ENCODE measurements around the gene CYP3A5. TPM values are rescaled to one million over a fixed set of nuclear protein-coding genes. Genes with fewer than 3 reads are reported as not detected.

The CYP3A5 gene
- total and polyA plus RNA-seq, 2 of the 8 experiments (the other 6 are each of a cell fraction or from before 2014, with no cell fraction given) = 0.06 TPM; not detected in 1

DNA sequence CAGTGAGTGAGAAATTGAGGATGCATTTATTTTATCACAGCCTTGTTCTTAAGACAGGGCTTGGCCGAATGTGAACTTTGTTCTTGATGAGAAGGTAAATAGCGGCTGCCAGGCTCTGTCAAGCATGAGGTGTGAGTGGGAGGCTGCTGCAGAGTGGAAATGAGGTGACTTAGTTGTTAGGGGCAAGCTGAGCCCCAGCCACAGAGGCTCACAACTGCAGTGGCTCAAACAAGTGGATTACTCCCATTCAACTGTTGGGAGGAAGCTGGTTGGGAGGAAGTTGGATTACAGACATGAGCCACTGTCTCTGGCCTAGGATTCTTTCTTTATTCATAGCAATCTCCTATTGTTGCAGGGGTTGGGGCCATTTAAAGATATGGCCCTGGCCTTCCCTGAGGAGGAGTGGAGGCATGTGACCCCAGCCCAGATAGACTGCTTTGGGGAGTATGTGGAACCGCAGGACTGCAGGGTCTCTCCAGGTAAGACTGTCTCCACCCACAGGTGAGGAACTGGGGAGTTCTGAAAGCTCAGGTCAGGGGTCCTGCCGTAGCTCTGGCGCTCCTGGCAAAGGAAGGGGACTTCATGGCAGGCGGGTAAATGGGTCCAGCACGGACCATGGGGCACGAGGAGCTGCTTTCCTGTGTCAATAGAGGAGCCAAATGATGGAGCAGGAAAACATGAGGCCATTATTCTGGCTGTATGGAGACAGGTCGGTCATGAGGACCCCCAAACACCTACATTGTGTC lies 55.9 kb downstream of the CYP3A5 start:
- TF ChIP-seq SP4 (IDR thresholded peaks at IDR 0.05; ENCODE audit: low read length) (no peak), EGR1 (IDR thresholded peaks at IDR 0.05; ENCODE audit: borderline replicate concordance, low read depth, low read length) (no peak), SUZ12 (IDR thresholded peaks at IDR 0.05; ENCODE audit: low read length) (no peak), KDM4A (IDR thresholded peaks at IDR 0.05; ENCODE audit: low read depth, low read length, severe bottlenecking) (no peak), SIN3A (conservative IDR thresholded peaks at IDR 0.05 in 1 of 2, IDR thresholded peaks at IDR 0.05 in 1 of 2; ENCODE audit: low read depth in 1 of 2, low read length in 2 of 2) (no peak), TAF1 (IDR thresholded peaks at IDR 0.05; ENCODE audit: low read depth, low read length) (no peak)
- H3K4me3 ChIP-seq (ENCODE audit: extremely low read depth in 1 of 4, insufficient read depth in 2 of 4, low read depth in 3 of 4, low read length in 4 of 4) = no peak overlapping the region
- H2BK12ac ChIP-seq (ENCODE audit: low read depth, low read length) = no peak overlapping the region
- ChIA-PET CTCF (ENCODE audit: partially characterized antibody) (interaction anchor here (0.9 to 1.0 kb wide), 2 partner anchors 9 to 10 kb away, joined by 3 read pairs; no protein-coding TSS in a partner anchor), POLR2A (ENCODE audit: partially characterized antibody) (interaction anchor here (0.9 kb wide), 1 partner anchor 14 kb away, joined by 3 read pairs; no protein-coding TSS in a partner anchor)
- no peaks in the 10 kb centered on the region; the same call in 1 of the 2 replicates for H3K79me1 ChIP-seq (ENCODE audit: low read depth, low read length)
- H3K4me1 ChIP-seq (replicated peaks in 1 of 4; ENCODE audit: control insufficient read depth in 3 of 4, insufficient read depth in 4 of 4, low read length in 3 of 4) = peaks cover 2 to 8% (median 5%) of the 10 kb centered on the region in 4 experiments
- FAIRE-seq (no peak), DNase-seq (ENCODE audit: low read depth in 1 of 2, low spot score in 2 of 2) (no peak)
- no peak overlapping the region for H3K4ac ChIP-seq (replicated peaks; ENCODE audit: insufficient read length, low read depth, low read length)
- H3K27ac ChIP-seq (ENCODE audit: low read depth, low read length) = no peak overlapping the region
- WGBS, 2 experiments (ENCODE audit: extremely low coverage in 1 of 2, insufficient coverage in 1 of 2, insufficient read length in 1 of 2, insufficient replicate concordance in 2 of 2, low coverage in 1 of 2, low lambda C conversion rate in 2 of 2, missing lambda C conversion rate in 1 of 2) = 92% methylated on average over 9 of the region's 9 CpGs; no CpG with 5 or more reads in 1 of the 2 experiments
- H3K9me3 ChIP-seq (ENCODE audit: insufficient read depth in 2 of 2, low read depth in 1 of 2, low read length in 1 of 2) = no peaks in the 10 kb centered on the region
- H3K14ac ChIP-seq (ENCODE audit: insufficient read length) = no peak overlapping the region
- H3K4me2 ChIP-seq (ENCODE audit: insufficient read depth in 1 of 2, low read depth in 2 of 2, low read length in 2 of 2) = no peak overlapping the region
- H3K27me3 ChIP-seq (replicated peaks in 1 of 4; ENCODE audit: control insufficient read depth in 3 of 4, extremely low read depth in 1 of 4, insufficient read depth in 3 of 4, low read length in 3 of 4) = no peaks in the 10 kb centered on the region
- H3K23me2 ChIP-seq (ENCODE audit: low read depth, low read length) = no peaks in the 10 kb centered on the region
- H2BK20ac ChIP-seq (ENCODE audit: low read length) = no peak overlapping the region
- no peak overlapping the region for H2BK15ac ChIP-seq (ENCODE audit: low read length)
- no peak overlapping the region for H4K91ac ChIP-seq (replicated peaks; ENCODE audit: insufficient read length, low read length)
- H2BK120ac ChIP-seq (replicated peaks; ENCODE audit: low read depth, low read length) = no peak overlapping the region
- H3K23ac ChIP-seq (ENCODE audit: insufficient read length) = no peak overlapping the region
- no peak overlapping the region for H3K18ac ChIP-seq (ENCODE audit: extremely low read depth, low read length)
- peaks cover 0 to 5% of the 10 kb centered on the region in 2 experiments for H4K20me1 ChIP-seq (replicated peaks in 1 of 2; ENCODE audit: control insufficient read depth in 1 of 2, insufficient read depth in 2 of 2, low read length in 2 of 2)
- H3K36me3 ChIP-seq (ENCODE audit: control insufficient read depth in 2 of 4, insufficient read depth in 4 of 4, low read length in 3 of 4) = peaks cover 31 to 80% (median 68%) of the 10 kb centered on the region in 4 experiments
- no peak overlapping the region for H4K8ac ChIP-seq (ENCODE audit: extremely low read depth, insufficient read depth, low read length)
- H3K9ac ChIP-seq (replicated peaks in 1 of 4; ENCODE audit: extremely low read depth in 1 of 4, low read depth in 3 of 4, low read length in 3 of 4) = no peak overlapping the region
- no peaks in the 10 kb centered on the region for H3K79me2 ChIP-seq (ENCODE audit: control insufficient read depth in 1 of 2, insufficient read depth in 2 of 2, low read length in 2 of 2)
- no peak overlapping the region for H3K56ac ChIP-seq (replicated peaks; ENCODE audit: insufficient read length, low read depth, low read length)
- no peak overlapping the region for H4K5ac ChIP-seq (ENCODE audit: insufficient read length, low read depth, low read length)
- H2BK5ac ChIP-seq (ENCODE audit: low read depth, low read length) = no peak overlapping the region
- H2AFZ ChIP-seq (ENCODE audit: low read length) = no peak overlapping the region
- H2AK5ac ChIP-seq (ENCODE audit: low read depth, low read length) = no peak overlapping the region

All from H1 (cell line).